Limb (tissue), 2 donors: ENCODE data around the gene LSAMP.

ENCODE experiments used
- DNase-seq, 2 donors: peaks; one replicate each; pipeline ENCODE4 v3.0.0-alpha.2; 2016; ENCODE audit errors: extremely low spot score in 2 of 2

LSAMP gene

DNA sequence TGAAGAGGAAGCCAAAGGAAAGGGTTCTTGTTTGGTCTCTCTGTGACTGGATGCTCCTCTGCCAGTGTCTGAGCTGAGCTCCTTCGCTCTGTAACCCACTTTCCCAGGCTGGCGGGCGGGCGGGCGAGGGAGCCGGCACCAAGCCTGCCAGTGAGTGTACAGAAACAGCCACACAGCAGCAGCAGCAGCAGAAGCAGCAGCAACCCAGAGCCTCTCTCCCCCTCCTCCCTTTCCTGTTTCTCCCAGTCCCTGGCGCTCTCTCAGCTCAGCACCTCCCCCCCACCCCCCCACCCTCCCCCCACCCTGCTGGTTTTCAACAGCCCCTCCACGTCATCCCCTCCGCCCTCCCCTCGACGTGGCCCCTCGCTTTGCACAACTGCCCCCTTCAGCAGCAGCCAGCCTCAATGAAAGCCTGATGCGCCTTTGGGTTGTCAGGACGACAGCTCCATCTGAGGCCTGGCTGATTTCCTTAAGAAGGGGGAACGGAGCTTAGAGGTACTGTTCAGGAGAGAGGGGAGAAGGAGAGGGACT is at the start of gene LSAMP:
LSAMP (minus strand) TSS at position 177 of the 531 bp plus-strand sequence.
- DNase-seq = peak; percentile 75 to 89

DNA sequence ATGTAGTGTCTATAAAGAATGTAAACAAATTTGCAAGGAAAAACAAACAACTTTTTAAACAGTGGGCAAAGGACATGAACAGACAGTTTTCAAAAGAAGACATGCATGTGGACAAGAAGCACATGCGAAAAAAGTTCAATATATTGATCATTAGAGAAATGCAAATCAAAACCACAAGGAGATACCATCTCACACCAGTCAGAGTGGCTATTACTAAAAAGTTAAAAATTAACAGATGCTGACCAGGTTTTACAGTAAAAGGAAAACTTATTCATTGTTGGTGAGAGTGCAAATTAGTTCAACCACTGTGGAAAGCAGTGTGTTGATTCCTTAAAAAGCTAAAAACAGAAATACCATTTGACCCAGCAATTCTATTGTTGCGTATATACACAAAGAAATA is 47.1 kb upstream of the LSAMP start:
- no peak for DNase-seq

DNA sequence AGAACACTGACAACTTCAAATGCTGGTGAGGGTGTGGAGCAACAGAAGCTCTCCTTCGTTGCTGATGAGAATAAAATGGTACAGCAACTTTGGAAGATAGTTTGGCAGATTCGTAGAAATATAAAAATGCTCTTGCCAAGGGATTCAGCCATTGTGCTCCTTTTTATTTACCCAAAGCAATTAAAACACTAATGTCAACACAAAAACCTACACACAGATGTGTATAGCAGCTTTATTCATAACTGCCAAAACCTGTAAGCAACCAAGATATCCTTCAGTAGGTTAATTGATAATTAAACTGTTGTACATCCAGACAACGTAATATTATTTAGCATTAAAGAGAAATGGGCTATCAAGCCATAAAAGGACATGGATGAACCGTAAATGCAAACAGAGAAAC is 37.8 kb upstream of the LSAMP start:
- no peak for DNase-seq

DNA sequence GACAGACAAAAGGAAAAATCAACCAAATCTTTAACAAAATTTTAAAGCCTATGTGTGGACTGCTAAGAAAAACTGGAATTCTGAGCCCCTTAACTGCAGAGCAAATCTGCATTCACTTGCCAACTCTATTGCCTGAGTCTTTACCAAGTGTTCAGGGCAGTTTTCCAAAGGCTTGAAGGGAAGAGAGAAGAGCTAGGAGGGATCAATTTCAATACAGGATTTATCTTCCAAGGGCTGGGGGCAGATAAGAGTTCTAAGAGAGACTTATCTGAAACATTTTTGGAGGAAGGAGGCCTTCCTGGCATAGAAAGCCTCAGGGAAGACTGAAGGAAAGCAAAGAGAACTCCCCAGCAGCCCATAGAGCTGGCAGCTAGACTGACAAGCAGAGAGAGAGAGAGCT is 31.4 kb upstream of the LSAMP start:
- no peak for DNase-seq

DNA sequence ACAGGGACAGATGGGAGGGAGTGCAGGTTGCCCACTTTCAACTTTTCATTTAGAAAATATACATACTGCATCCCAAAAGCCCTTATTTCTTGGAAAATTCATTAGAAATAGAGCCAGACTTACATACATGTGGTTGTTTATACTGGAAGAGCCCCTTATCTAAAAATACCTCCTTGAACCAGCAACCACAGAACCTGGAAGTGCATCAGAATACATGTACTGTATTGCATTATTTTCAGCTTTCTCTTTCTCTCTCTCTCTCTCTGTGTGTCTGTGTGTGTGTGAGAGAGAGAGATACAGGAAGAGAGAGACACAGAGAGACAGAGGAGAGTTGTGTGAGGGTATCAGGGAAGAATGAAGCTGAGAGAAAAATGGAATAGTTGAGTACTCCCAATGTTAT is 29.5 kb upstream of the LSAMP start:
- no peak for DNase-seq

DNA sequence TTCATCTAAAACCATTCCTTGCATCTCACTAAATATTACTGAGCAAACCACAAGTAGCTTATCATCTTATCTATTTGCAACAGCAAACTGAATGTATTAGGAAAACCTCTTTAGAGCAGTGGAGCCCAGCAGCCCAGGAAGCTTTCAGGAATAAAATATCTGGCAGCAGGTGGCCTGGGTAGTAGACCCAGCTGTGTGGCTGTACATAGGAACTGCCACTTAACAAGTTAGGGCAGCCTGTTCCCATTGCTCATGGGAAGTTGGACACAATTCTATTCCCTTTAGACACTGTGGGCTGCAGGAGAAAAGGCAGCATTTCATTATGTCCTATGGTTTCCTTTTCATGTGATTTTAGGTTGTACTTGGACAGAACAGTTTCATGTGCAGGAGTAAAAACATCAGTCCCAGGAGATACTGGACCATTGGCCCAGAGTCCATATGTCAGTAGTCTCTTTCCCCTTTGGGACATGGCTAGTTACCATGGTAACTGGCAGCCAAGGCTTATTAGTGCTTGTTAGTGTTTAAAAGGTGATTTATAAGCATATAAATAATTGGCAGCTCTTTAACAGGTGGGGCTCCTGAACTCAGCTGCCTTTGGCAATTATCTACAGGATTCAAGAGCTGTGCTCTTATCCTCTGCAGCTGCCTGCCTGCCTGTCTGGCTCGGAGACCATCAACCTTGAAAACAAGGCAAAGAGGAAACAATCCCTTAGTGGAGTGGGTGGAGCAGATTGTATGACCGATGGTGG is 28.9 kb upstream of the LSAMP start:
- DNase-seq = no peak

DNA sequence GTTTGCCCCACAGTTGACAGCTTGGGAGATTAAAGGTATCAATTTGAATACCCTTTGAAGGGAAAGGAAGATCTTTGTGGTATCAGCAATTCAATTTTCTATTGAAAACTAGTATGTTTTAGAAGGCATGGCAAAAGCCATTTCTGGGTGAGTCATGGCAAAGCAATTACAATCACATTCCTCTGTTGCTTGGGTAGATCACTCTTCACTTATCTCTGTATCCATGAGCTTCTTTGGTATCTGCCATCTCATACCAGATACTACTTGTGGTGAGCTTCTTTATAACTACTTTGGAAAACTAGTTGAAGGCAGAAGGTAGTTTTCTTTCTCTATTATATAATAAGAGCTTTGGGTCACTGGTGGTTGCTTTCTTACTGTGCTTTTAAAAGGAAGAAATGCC is 28.3 kb upstream of the LSAMP start:
- no peak for DNase-seq

DNA sequence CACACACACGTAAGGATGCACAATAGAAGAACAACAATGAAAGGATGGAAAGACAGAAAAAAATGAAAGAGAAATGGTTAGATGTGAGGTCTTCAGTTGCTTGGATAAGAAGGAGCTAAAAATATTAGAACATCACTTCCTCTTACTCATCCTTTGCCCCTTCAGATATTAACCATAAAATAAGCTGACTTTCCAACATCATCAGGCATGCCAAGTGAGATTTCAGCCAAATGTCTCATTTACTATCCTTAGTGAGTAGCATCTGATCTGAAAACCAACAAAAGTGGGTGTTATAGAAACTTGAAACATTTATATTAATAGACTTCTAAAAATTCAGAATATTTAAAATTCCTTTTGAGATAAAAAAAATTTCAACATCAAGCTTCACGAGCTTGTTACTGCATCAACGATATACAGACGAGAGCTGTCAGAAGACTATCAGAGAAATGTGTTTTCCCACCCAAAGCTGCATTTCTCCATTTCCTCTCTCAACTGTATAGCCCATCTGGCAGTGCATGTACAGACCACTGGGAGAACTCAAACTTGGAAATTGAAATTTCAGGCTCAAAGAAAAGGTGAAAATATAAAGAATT is 25.4 kb upstream of the LSAMP start:
- DNase-seq = no peak

DNA sequence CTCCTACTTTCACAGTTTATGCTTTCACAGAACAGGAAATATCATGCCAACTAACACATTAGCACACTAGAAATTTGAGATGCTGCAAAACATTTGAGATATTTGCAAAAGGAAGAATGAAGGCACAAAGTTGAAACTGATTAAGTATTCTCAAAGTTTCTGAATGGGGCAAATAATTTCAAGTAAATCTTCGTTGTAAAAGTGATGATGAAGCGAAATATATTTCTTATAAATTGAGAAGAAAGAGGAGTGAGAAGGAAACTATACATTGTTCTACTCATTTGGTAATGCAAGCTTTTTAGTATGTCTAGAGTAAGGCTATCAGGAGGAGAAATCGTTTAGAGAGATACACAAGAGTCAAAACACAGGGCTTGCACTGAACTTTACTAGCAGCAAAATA is 24.3 kb upstream of the LSAMP start:
- no peak for DNase-seq

DNA sequence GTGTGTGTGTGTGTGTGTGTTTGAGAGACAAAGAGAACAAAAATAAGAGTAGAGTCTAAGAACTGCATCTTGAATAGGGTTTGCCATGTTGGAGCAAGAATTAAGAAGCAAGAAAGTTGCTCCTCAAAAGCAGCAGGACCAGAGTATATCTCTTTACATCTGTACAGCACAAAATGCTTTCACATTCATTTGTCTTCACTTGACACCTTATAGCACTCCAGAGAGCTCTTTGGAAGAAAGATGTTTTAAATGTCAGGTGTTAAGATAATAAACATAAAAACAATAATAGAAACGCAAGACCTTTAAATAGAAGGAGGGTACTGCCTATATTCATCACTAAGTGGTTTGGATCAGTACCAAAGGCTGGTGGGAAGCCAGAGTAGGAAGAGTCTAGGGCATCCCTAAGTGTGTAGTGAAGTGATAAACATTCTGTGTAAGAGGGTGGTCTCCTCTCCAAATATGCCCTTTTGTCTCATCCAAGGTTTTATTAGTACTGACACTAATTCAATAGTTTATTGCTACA is 19.1 kb upstream of the LSAMP start:
- no peak for DNase-seq

DNA sequence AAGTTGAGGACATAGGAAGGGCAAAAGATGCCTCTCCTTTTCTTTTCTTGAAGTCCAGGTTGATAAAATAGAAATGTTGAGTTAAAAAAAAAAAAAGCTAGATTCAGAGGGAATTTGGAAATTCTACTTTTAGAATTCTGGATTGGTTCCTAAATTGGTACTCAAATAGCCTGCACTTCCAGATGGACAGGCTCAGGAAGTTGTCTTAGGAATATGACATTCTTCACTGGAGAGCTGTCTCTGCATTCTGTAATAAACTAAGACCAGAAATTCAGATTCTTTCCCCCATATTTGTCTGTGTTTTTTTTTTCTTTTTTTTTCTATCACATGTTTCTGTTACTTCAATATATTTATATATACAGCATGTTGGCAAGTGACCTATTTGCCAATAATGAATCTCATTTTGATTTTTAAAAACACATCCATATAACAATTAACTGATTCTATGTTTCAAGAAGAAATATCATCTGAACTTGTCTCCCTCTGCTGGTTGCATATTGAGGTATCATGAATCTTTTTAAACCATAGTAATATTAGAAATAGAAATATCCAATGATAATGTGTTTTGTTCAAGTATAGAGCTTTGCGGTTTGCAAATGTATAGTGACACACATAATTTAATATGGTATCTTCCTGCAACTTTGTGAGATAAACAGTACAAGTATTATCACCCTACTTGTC is 8.5 kb upstream of the LSAMP start:
- peak in 1 of 2 donors; percentile 28 for DNase-seq

DNA sequence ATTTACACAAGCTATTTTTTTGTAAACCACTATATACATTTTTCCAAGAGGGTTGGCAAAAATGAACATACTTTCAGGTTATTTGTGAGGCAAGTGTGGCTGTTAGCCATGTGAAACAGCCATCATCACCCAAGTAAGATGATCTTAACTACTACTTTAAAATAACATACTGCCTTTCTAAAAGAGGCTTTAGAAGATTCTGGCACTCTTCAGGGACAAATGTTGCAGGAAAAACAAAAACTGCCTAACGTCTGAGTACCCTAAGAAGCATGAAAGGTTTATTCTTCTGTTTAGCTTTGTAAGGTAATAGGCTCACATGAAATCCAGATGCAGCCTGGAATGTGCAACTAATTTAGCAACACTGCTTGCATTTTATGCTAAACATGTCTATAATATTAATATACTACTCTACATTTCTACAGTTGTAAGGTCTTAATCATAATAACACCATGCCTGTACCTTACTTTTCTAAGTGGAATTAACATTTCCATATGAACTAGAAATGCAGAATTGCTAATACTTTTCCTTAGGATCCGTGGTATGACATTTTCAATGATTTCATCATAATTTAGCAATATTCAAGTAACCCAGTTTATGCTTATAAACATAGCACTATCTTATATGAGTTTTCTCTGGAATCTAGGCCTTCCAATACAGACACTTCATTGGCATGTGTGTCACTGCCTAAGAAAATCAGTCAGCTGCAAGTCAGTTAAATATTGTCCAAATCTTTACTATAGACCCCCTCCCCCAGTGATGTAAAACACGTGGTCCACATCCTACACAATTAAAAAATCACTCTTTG is 4.5 kb upstream of the LSAMP start:
- no peak for DNase-seq

DNA sequence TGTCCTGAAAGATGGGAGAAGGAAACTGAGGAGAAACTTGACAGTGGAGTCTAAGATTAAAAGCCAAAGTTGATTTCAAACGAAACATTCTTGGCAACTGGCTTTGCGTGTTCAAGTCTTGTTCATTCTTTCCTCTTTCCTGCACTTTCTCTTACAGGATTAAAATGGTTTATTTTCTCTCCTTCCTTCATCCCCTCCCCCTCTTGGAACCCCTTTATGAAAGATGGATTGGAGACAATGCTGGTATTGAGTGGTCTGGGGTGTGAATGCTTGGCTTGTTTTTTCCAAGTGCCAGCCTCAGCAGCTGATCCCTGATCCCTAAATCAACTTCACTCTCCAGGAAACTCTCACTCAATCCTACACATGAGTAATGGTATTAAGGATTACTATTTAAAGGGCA is 703 bp upstream of the LSAMP start:
- no peak for DNase-seq

DNA sequence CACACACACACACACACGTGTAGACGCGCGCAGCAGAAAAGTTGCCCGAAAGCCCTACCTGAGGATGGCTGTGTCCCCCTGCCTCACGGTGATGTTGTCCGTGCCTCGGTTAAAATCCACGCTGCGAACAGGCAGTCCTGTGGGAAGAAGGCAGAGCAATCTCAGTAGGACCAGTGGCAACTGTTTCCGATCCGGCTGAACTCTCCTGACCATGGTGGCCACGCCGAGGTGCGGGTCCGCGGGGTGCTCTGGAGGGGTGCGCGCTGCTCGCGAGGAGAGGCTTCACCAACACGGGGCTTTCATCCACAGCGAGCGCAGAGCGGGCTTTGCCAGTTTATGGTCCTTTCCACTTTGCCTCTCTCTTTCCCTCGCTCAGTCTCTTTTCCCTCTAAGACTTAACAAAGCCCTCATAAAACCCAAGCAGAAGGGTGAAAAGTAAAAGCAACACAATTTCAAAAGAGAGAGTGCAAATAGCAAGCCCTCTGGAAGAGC is 422 bp downstream of the LSAMP start:
- DNase-seq = peak in 1 of 2 donors; percentile 61

DNA sequence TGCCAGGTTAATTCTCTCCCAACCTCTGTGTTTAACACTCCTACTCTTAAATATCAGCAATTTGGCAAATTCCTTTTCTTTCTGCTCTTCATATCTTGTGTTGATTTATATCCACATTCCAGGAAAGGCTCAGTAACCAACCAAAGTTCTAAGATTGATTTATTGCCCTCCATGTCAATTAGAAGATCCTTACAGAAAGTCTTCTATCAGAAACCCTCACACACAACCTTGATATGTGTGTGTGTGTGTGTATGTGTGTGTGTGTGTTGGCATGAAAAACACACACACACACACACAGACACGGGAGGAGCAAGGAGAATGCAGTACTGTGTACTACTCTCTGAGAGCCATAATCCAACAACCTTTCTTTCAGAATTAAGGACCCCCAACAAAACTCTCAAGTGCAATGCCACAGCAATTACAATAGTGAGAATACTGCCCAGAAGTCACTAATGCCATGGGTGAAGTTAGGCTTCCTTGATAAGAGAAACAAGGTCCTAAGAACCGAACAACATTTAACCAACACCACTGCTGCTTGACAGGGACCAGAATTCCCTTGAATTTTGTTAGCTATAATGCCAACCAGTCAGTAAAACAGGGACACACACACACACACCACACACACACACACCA is 1.1 kb downstream of the LSAMP start:
- no peak for DNase-seq

DNA sequence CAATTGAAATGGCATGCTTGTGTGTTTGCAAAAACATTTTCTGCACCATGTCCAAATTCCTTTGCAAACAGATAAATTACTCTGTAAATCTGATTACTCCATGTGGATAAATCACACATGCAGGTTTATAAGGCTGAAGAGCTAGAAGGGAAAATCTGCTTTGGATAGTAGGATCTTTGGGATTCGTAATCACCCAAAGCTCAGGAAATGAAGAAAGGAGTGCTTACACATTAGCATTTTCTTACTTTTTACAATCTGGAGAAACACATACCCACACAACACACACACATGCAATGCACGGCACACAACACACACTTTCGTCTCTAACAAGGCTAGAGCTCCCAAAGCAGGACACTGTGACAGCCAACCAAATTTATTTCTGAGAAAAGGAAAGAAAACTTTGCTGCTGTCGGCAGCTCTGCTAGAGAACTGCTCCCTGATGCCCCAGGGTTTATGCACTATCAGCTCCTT is 2.1 kb downstream of the LSAMP start:
- no peak for DNase-seq

DNA sequence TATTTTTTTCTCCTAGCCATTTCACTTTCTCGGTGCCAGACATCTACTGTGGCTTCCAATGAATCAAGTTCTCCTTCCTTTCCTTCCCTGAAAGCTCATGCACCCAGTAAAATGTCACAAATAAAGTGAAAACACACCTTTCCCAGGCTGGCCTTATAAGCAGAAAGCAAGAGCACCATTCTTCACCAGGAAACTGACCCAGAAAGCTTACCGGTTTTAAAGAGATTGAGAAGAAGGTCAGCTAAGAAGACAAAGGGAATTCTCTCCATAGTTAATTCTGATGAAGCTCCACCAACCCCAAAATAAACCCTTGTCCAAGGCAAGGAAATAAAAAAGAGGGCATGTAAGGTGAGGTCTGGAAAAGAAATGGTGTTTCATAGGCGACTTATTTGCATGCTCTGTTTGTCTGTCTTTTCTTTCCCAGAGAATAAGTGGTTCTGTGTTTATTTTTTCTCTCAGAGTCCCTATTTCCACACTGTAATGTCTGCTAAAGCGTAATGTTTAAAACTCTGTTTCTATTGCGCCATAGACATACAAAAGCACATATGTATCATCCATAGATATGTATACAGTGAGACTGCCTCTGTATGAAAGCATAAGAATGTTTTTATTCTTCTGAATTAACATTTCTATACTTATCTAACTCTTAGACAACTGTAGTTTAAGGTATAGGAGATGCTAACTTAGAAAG is 2.8 kb downstream of the LSAMP start:
- no peak for DNase-seq

DNA sequence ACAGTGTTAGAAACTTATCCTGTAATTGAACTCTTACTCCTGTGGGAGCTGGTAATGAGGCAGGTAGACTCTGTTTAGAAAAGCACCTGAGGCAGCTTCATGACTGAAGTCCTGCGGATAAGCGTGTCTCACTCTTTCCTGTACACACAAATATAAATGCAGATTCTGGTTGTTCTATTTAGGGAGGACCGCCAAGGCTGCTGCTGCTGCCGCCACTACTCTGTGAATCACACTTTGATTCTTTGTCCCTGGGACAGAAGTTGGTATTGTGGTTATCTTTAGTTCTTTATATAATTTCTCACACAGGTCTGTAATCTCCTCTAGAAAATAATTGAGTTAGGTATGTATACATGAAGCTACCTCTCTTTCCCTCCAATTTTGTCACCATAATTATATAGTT is 3.6 kb downstream of the LSAMP start:
- DNase-seq = no peak

DNA sequence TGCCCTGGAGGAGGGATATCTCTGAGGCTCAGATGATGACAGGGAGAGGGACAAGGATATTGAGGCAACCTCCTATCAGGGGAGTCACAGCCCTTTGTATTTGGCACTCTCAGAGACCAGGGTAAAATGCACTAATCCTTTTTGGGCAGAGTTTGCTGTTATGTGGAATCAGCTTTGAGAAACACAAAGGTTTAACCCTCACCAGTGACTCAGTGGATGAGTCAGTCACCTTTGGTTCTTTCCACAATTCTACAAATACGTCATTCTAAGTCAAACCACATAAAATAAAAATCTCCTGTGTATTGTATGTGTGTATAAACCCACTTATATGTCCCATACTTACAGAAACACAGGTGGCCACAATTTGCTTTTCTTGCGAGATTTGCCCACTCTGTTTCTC is 5.1 kb downstream of the LSAMP start:
- DNase-seq = no peak

DNA sequence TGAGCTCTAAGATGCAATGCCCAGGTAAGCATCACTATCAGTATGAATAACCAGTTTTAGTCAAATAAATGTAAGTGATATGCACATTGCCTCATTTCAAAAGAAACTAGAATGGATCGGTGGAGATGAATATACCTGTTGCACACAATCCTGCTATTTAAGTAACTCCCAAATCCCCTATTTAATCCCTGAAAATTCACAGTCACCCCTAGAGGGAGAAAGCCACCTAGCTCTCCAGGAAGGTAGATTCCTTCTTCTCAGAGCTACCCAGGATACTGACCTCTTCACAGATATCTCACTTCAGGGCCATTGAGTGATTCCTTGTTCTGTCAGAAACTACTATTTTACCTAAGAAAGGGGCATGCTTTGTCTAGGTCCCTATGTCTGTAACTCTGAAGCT is 11.7 kb downstream of the LSAMP start:
- no peak for DNase-seq
